HCT116 (cell line): ENCODE results near the gene LGALS12. TPM values are rescaled to one million over a fixed set of nuclear protein-coding genes. Genes with fewer than 3 reads are reported as not detected.

Source experiments
- ATAC-seq: fragments of 200-7000 bp; cut with Tn5 transposase; 2 replicates; pipeline ENCODE4 v1.9.1; 2020; ENCODE audit warnings: mild to moderate bottlenecking, moderate library complexity
- BruUV-seq: library from RNA; stranded (reverse); fragments of 400-500 nt; replicated peaks from 2 replicates; lab custom pipeline; 2021; lab: Mats Ljungman, UMichigan
- CTCF ChIA-PET: fragments of 300-600 bp; sonication (Branson Sonifier 250); formaldehyde crosslinking; loops from one replicate; lab custom pipeline; 2021; ENCODE audit warnings: antibody characterized with exemption; lab: Charles Lee
- POLR2A ChIA-PET: fragments of 300-600, 350-600 bp; sonication (Branson Sonifier 250); formaldehyde crosslinking; loops from one replicate; lab custom pipeline; 2021; ENCODE audit warnings: antibody characterized with exemption; lab: Charles Lee
- RAD21 ChIA-PET, 2 experiments: fragments of 300-600 bp; sonication (Branson Sonifier 250); formaldehyde crosslinking; loops; one replicate each; lab custom pipeline; 2023; ENCODE audit warnings: low total read pairs in 2 of 2; ENCODE audit not compliant: uncharacterized antibody in 2 of 2, unreplicated experiment in 2 of 2, low non-redundant PET in 1 of 2; lab: Charles Lee
- DNase-seq: peaks from one replicate; pipeline ENCODE4 v3.0.0-alpha.2; 2010; ENCODE audit warnings: low read depth, low spot score
- H2AFZ ChIP-seq: fragments of 200-600 bp; shearing (Covaris generic), sonication (generic); 2 replicates; pipeline ENCODE4 v1.6.1; 2017; ENCODE audit warnings: low read depth, mixed run types, mixed read lengths, antibody characterized with exemption, low read length; ENCODE audit not compliant: poor library complexity, severe bottlenecking
- H3K27ac ChIP-seq: 2 replicates; pipeline ENCODE4 v1.5.1; 2012; ENCODE audit warnings: low read depth, low read length
- H3K27me3 ChIP-seq: fragments of 200-600 bp; sonication (generic); 2 replicates; pipeline ENCODE4 v1.6.1; 2016; ENCODE audit warnings: mixed run types, low read length, mixed read lengths; ENCODE audit not compliant: insufficient read depth
- H3K36me3 ChIP-seq, 2 experiments: fragments of 200-500 bp in 1 of 2; fragments of 200-600 bp in 1 of 2; sonication (Bioruptor generic) in 1 of 2; sonication (generic) in 1 of 2; 2 replicates each; pipeline versions ENCODE4 v1.5.1 to v1.6.1; 2014 to 2016; ENCODE audit warnings: low read length in 2 of 2, inconsistent platforms in 1 of 2, mixed read lengths in 1 of 2, mixed run types in 1 of 2; ENCODE audit not compliant: insufficient read depth in 2 of 2, control insufficient read depth in 1 of 2
- H3K4me1 ChIP-seq, 2 experiments: fragments of 200-600 bp in 1 of 2; sonication (generic) in 1 of 2; 2 replicates each; pipeline versions ENCODE4 v1.5.1 to v1.6.1; 2012 to 2017; ENCODE audit warnings: low read length in 2 of 2, inconsistent platforms in 1 of 2, mild to moderate bottlenecking in 1 of 2, mixed read lengths in 1 of 2, mixed run types in 1 of 2, moderate library complexity in 1 of 2; ENCODE audit not compliant: insufficient read depth in 2 of 2, control insufficient read depth in 1 of 2
- H3K4me2 ChIP-seq: fragments of 200-600 bp; sonication (generic); 2 replicates; pipeline ENCODE4 v1.6.1; 2017; ENCODE audit warnings: mixed run types, low read length, mixed read lengths
- H3K4me3 ChIP-seq, 2 experiments: fragments of 200-600 bp in 1 of 2; sonication (generic) in 1 of 2; replicated peaks in 1 of 2; 2 replicates each; pipeline ENCODE4 v1.5.1; 2011 to 2016; ENCODE audit warnings: low read length in 2 of 2, control low read depth in 1 of 2, low read depth in 1 of 2, mild to moderate bottlenecking in 1 of 2, mixed read lengths in 1 of 2, mixed run types in 1 of 2
- H3K79me2 ChIP-seq: fragments of 200-600 bp; sonication (generic); 2 replicates; pipeline ENCODE4 v1.6.1; 2017; ENCODE audit warnings: mild to moderate bottlenecking, mixed run types, low read length, moderate library complexity, mixed read lengths; ENCODE audit not compliant: insufficient read depth
- H3K9ac ChIP-seq: fragments of 200-600 bp; sonication (generic); 2 replicates; pipeline ENCODE4 v1.6.1; 2016; ENCODE audit warnings: low read length, mixed read lengths
- H3K9me2 ChIP-seq: fragments of 200-600 bp; sonication (generic), shearing (Covaris generic); 2 replicates; pipeline ENCODE4 v1.6.1; 2017; ENCODE audit warnings: mixed run types, mild to moderate bottlenecking, moderate library complexity; ENCODE audit not compliant: insufficient read depth
- H3K9me3 ChIP-seq, 2 experiments: fragments of 200-500 bp in 1 of 2; fragments of 200-600 bp in 1 of 2; sonication (Bioruptor generic) in 1 of 2; sonication (generic) in 1 of 2; 2 replicates each; pipeline ENCODE4 v1.6.1; 2014 to 2017; ENCODE audit warnings: low read length in 2 of 2, mixed read lengths in 2 of 2, inconsistent platforms in 1 of 2, low read depth in 1 of 2, mild to moderate bottlenecking in 1 of 2, mixed run types in 1 of 2, moderate library complexity in 1 of 2; ENCODE audit not compliant: control insufficient read depth in 1 of 2, insufficient read depth in 1 of 2
- H4K20me1 ChIP-seq: fragments of 200-600 bp; sonication (generic), shearing (Covaris generic); 2 replicates; pipeline ENCODE4 v1.6.1; 2017; ENCODE audit warnings: mixed run types, mild to moderate bottlenecking, moderate library complexity; ENCODE audit not compliant: insufficient read depth
- ELF1 ChIP-seq: IDR thresholded peaks from 2 replicates; pipeline ENCODE4 v1.6.1; 2012; ENCODE audit warnings: low read depth, borderline replicate concordance
- JUND ChIP-seq: IDR thresholded peaks from 2 replicates; pipeline ENCODE4 v1.6.1; 2012
- SRF ChIP-seq: IDR thresholded peaks from 2 replicates; pipeline ENCODE4 v1.6.1; 2012; ENCODE audit warnings: low read depth
- intact Hi-C: fragments of 100-400 bp; cut with micrococcal nuclease; formaldehyde crosslinking; loops from 2 replicates; pipeline ENCODE4 v1.10.0; 2022
- total RNA-seq: library from RNA; stranded (reverse); gene quantifications from one replicate; pipeline ENCODE4 v1.2.1, GENCODE V29; 2021; ENCODE audit not compliant: unreplicated experiment
- TF ChIP-seq, protein P1 (sequence below): IDR thresholded peaks from 2 replicates; pipeline ENCODE4 v1.6.1; 2011; ENCODE audit warnings: mild to moderate bottlenecking, low read length, moderate library complexity; ENCODE audit not compliant: insufficient replicate concordance; ENCODE audit errors: extremely low read depth
- TF ChIP-seq, protein P2 (sequence below): IDR thresholded peaks from 2 replicates; pipeline ENCODE4 v1.6.1; 2012; ENCODE audit warnings: low read depth
- TF ChIP-seq, protein P3 (sequence below): IDR thresholded peaks from 2 replicates; pipeline ENCODE4 v1.6.1; 2012
- TF ChIP-seq, protein P4 (sequence below): IDR thresholded peaks from 2 replicates; pipeline ENCODE4 v1.6.1; 2012

Gene LGALS12
- total RNA-seq, 1 experiment from 2014 or later: not detected

DNA sequence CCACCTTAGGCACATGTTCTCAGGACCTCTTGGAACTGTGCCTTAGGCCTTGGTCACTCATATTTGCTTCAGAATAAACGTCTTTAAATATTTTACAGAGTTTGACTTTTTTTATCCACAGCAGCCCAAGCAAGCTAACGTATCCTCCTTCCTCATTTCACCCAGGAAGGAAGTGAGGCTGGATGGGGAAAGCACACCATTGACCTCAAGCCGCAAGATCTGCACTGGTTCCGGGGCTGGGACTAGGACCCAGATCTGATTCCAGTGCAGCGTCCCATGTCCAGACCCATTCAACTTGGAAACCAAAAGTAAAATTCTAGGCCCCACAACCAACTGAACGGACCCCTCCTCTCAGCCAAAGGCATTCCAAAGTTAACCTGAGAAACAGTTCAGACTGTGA is 2.4 kb upstream of the LGALS12 start:
- Histone ChIP-seq H4K20me1 (no peaks in the 10 kb centered on the region), H3K4me3 (no peak overlapping the region), H3K9me2 (no peaks in the 10 kb centered on the region), H2AFZ (no peak overlapping the region), H3K4me2 (no peak overlapping the region), H3K4me1 (no peaks in the 10 kb centered on the region), H3K9ac (no peak overlapping the region)
- TF ChIP-seq, protein P1, sequence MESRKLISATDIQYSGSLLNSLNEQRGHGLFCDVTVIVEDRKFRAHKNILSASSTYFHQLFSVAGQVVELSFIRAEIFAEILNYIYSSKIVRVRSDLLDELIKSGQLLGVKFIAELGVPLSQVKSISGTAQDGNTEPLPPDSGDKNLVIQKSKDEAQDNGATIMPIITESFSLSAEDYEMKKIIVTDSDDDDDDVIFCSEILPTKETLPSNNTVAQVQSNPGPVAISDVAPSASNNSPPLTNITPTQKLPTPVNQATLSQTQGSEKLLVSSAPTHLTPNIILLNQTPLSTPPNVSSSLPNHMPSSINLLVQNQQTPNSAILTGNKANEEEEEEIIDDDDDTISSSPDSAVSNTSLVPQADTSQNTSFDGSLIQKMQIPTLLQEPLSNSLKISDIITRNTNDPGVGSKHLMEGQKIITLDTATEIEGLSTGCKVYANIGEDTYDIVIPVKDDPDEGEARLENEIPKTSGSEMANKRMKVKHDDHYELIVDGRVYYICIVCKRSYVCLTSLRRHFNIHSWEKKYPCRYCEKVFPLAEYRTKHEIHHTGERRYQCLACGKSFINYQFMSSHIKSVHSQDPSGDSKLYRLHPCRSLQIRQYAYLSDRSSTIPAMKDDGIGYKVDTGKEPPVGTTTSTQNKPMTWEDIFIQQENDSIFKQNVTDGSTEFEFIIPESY: no peak
- TF ChIP-seq, protein P2, sequence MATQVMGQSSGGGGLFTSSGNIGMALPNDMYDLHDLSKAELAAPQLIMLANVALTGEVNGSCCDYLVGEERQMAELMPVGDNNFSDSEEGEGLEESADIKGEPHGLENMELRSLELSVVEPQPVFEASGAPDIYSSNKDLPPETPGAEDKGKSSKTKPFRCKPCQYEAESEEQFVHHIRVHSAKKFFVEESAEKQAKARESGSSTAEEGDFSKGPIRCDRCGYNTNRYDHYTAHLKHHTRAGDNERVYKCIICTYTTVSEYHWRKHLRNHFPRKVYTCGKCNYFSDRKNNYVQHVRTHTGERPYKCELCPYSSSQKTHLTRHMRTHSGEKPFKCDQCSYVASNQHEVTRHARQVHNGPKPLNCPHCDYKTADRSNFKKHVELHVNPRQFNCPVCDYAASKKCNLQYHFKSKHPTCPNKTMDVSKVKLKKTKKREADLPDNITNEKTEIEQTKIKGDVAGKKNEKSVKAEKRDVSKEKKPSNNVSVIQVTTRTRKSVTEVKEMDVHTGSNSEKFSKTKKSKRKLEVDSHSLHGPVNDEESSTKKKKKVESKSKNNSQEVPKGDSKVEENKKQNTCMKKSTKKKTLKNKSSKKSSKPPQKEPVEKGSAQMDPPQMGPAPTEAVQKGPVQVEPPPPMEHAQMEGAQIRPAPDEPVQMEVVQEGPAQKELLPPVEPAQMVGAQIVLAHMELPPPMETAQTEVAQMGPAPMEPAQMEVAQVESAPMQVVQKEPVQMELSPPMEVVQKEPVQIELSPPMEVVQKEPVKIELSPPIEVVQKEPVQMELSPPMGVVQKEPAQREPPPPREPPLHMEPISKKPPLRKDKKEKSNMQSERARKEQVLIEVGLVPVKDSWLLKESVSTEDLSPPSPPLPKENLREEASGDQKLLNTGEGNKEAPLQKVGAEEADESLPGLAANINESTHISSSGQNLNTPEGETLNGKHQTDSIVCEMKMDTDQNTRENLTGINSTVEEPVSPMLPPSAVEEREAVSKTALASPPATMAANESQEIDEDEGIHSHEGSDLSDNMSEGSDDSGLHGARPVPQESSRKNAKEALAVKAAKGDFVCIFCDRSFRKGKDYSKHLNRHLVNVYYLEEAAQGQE: no peak
- TF ChIP-seq SRF: no peak
- TF ChIP-seq JUND: no peak
- no peak for TF ChIP-seq ELF1
- TF ChIP-seq, protein P3, sequence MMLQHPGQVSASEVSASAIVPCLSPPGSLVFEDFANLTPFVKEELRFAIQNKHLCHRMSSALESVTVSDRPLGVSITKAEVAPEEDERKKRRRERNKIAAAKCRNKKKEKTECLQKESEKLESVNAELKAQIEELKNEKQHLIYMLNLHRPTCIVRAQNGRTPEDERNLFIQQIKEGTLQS: no peak
- TF ChIP-seq, protein P4, sequence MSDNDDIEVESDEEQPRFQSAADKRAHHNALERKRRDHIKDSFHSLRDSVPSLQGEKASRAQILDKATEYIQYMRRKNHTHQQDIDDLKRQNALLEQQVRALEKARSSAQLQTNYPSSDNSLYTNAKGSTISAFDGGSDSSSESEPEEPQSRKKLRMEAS: no peak
- TF ChIP-seq, all 23 proteins: peak for 0
- Histone ChIP-seq H3K9me3 (peaks cover 10 to 15% of the 10 kb centered on the region in 2 experiments; a peak in 3 of 4 replicates), H3K27me3 (no peaks in the 10 kb centered on the region), H3K27ac (no peak overlapping the region), H3K79me2 (no peaks in the 10 kb centered on the region), H3K36me3 (no peaks in the 10 kb centered on the region)
- CTCF ChIA-PET: no interaction called here
- ATAC-seq (no peak), DNase-seq (no peak)
- no TSS peak for BruUV-seq
- RAD21 ChIA-PET: no interaction called here
- POLR2A ChIA-PET: no interaction called here
- intact Hi-C loops: loop anchor here (10.0 kb wide), 1 partner anchor 1211 kb away; no protein-coding TSS in a partner anchor
